Metanephros (tissue), 2 donors: ENCODE data around the gene MMP15. TPM values are rescaled to one million over a fixed set of nuclear protein-coding genes. Genes with fewer than 3 reads are reported as not detected.

Source experiments
- small RNA-seq: library from RNA; depleted of rRNA; stranded (forward); fragments of <200 nt; gene quantifications from one replicate; pipeline ENCODE3, GENCODE V24; 2014; ENCODE audit warnings: low replicate concordance
- total RNA-seq: library from RNA; depleted of rRNA; stranded (reverse); fragments of >200 nt; gene quantifications from one replicate; pipeline ENCODE4 v1.2.3, GENCODE V29; 2014

Gene MMP15
- 20.7 TPM for total RNA-seq

GRCh38 chr16:58025351-58026138, at the start of gene MMP15:
MMP15 (plus strand) TSS chr16:58025754; CDS start chr16:58026351, 597 bp downstream.

GRCh38 chr16:57999971-58000705, 25.4 kb upstream of the MMP15 start, which contains the start of gene ZNF319:
ZNF319 (minus strand) TSS chr16:58000672; CDS start chr16:57998265, 2,407 bp downstream.

GRCh38 chr16:58000706-58001676, 24.6 kb upstream of the MMP15 start, which contains the start of gene USB1:
USB1 (plus strand) TSS chr16:58001407; CDS start chr16:58001484, 77 bp downstream.

Small RNA genes lying within 50 kb of the gene (small RNA-seq; reads per million reads assigned to genes)
- not detected for gene RF00019

Other genes with a start within 250 kb of the MMP15 start
- 92.7 TPM for gene KIFC3, start 223.3 kb upstream of the MMP15 start, total RNA-seq
- not detected for gene CNGB1, start 54.6 kb upstream of the MMP15 start, total RNA-seq
- 9.3 TPM for gene ZNF319, start 25.1 kb upstream of the MMP15 start, total RNA-seq
- 19.7 TPM for gene USB1, start 24.3 kb upstream of the MMP15 start, total RNA-seq
- 64.0 TPM for gene CFAP20, start 103.6 kb downstream of the MMP15 start, total RNA-seq
- 36.6 TPM for gene CSNK2A2, start 172.4 kb downstream of the MMP15 start, total RNA-seq